Endothelial cell of umbilical vein (primary cell): ENCODE data around the gene SGSM1.

Source experiments
- CTCF ChIP-seq, 2 donors: IDR thresholded peaks; 1 replicate in 1 of 2; 2 replicates in 1 of 2; pipeline ENCODE4 v1.5.1; 2011; ENCODE audit warnings: low read length in 2 of 2, mild to moderate bottlenecking in 2 of 2, moderate library complexity in 2 of 2, control low read depth in 1 of 2, inconsistent platforms in 1 of 2, low read depth in 1 of 2; ENCODE audit not compliant: insufficient read depth in 1 of 2; ENCODE audit errors: extremely low read depth in 1 of 2
- EZH2 ChIP-seq: IDR thresholded peaks from 2 replicates; pipeline ENCODE4 v1.6.1; 2012; ENCODE audit warnings: borderline replicate concordance, low read depth, mild to moderate bottlenecking, moderate library complexity, low read length, inconsistent platforms; ENCODE audit not compliant: severe bottlenecking
- JUN ChIP-seq: IDR thresholded peaks from 2 replicates; pipeline ENCODE4 v1.6.1; 2011; ENCODE audit warnings: borderline replicate concordance, low read depth; ENCODE audit not compliant: insufficient read length, insufficient read depth
- POLR2A ChIP-seq: IDR thresholded peaks from 2 replicates; pipeline ENCODE4 v1.6.1; 2012; ENCODE audit warnings: low read depth, mild to moderate bottlenecking, control low read depth, low read length
- POLR2AphosphoS5 ChIP-seq: IDR thresholded peaks from 2 replicates; pipeline ENCODE4 v1.6.1; 2012; ENCODE audit warnings: low read depth, mild to moderate bottlenecking, control low read depth, low read length, moderate library complexity; ENCODE audit not compliant: insufficient read depth

GRCh38 chr22:24878969-24879368 lies 73.0 kb downstream of the SGSM1 start:
- TF ChIP-seq POLR2A (no peak), EZH2 (no peak), CTCF (IDR thresholded peaks at IDR 0.05; ENCODE audit: extremely low read depth in 1 of 2, insufficient read depth in 1 of 2, low read depth in 1 of 2, low read length in 2 of 2) (no peak), POLR2AphosphoS5 (no peak), JUN (no peak)
